Omental fat pad (tissue), 4 donors: ENCODE results near the gene IMPA2. TPM values are rescaled to one million over a fixed set of nuclear protein-coding genes. Genes with fewer than 3 reads are reported as not detected.
A peak's percentile ranks its signal among the peaks of the same experiment; 100 is the strongest.

Experiments used
- ATAC-seq: fragments of 150-250 bp; one replicate; pipeline ENCODE4 v1.9.1; 2016; ENCODE audit warnings: mild to moderate bottlenecking, moderate library complexity; ENCODE audit not compliant: low FRiP score
- DNase-seq: peaks from one replicate; pipeline ENCODE4 v3.0.0-alpha.2; 2019; ENCODE audit warnings: low spot score
- CTCF ChIP-seq, 3 donors: fragments of 450-650 bp; IDR thresholded peaks; one replicate each; pipeline ENCODE4 v1.5.1; 2016 to 2017; ENCODE audit warnings: antibody characterized with exemption in 3 of 3, mild to moderate bottlenecking in 3 of 3, moderate library complexity in 2 of 3
- total RNA-seq, 4 donors: library from RNA; depleted of rRNA; stranded (reverse); fragments of >200 nt; gene quantifications; one replicate each; pipeline ENCODE4 v1.1.0, GENCODE V29; 2016

IMPA2 gene
- total RNA-seq, 4 donors from 2014 or later: 18.7 to 31.6 (median 27.7) TPM

GRCh38 chr18:11977153-11977466 is 4.2 kb upstream of the IMPA2 start:
- DNase-seq (no peak), ATAC-seq (no peak)
- TF ChIP-seq CTCF (IDR thresholded peaks at IDR 0.05): no peak

GRCh38 chr18:11978956-11979355 is 2.4 kb upstream of the IMPA2 start:
- no peak for TF ChIP-seq CTCF (IDR thresholded peaks at IDR 0.05)
- DNase-seq: no peak
- ATAC-seq: no peak

- DNase-seq (no peak), ATAC-seq (no peak)
- no peak for TF ChIP-seq CTCF (IDR thresholded peaks at IDR 0.05)
Observed at GRCh38 chr18:11980163-11980493, 1.2 kb upstream of the IMPA2 start.

- ATAC-seq: peak; percentile 98
- peak; percentile 89 for DNase-seq
- TF ChIP-seq CTCF (IDR thresholded peaks at IDR 0.05): no peak
Observed at GRCh38 chr18:11980494-11981191, 664 bp upstream of the IMPA2 start.

GRCh38 chr18:11981543-11982366 is 448 bp downstream of the IMPA2 start:
- ATAC-seq (peak; percentile 25), DNase-seq (peak; percentile 31)
- no peak for TF ChIP-seq CTCF (IDR thresholded peaks at IDR 0.05)

GRCh38 chr18:11982981-11983380 is 1.7 kb downstream of the IMPA2 start:
- TF ChIP-seq CTCF (IDR thresholded peaks at IDR 0.05): no peak
- no peak for ATAC-seq
- DNase-seq: no peak

GRCh38 chr18:11983592-11983991 is 2.3 kb downstream of the IMPA2 start:
- ATAC-seq (no peak), DNase-seq (no peak)
- TF ChIP-seq CTCF (IDR thresholded peaks at IDR 0.05): no peak
